HG03064 (cell line): ENCODE results near the gene TBCE.

Experiments used
- ATAC-seq: cut with Tn5 transposase; IDR thresholded peaks from one replicate; pipeline ENCODE4 v1.9.1; 2021; ENCODE audit warnings: low read depth; ENCODE audit not compliant: unreplicated experiment

Gene TBCE

DNA sequence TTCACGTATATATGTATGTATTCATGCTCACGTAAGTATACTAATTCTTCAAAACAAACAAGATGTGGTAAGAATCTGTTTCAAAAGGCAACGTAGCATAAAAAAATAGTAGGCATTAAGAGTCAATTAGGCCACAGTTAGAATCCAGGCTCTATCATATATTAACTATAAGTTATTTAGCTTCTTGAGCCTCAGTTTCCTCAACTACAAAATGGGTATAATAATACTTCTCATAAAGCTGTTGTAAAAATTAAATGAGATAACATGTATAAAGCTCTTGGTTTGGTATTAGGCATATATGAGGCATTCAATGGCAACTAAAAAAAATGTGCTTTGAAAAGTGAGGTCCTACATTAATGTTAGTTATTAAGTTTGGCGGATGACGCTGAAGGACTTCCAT, 127.8 kb downstream of the TBCE start:
- ATAC-seq, result no peak

DNA sequence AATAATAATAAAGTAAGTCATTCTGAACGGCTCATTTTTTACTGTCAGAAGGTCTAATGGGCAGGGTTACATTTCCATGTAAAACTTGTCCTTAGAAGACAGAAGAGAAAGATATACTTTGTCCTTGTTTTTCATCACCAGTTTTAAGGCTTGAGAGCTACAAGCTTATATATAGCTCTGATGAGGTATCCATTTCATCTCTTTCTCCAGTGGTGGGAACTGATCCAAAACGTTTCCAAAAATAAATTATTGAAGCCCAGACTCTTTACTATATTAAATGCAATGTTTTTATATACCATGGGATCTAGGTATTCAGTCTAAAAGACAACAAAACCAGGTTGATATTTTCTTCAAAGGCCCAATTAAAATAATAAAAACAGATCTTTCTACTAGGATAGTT, 128.3 kb downstream of the TBCE start:
- no peak for ATAC-seq

DNA sequence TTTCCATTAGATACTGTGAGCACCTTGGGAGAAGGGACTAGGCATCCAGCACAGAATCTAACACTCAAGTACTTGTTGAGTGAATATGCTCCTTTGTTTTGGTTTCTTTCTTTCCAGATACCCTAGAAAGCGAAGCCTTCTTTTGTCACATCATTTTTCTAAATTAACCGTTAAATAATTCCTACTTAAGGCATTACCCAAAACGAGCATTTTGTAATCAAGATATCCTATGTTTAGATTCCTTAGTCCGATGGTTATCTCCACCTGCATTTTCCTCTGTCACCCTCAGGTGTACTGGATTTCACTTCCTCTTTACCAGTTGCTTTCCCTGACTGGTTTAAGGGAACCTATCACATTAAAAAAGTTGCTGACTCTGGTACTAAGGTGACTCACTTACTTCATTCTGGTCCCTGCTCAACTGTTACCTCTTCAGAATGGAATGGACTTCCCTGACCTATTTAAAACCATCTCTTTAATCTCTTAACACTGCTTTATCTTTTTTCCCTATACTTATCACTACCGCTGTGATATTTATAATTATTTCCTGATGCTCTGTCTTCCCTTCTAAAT, 133.8 kb downstream of the TBCE start:
- no peak for ATAC-seq
